22Rv1 (cell line): ENCODE results near the gene RASA3.

ENCODE experiments used
- CTCF ChIP-seq: fragments of 450-650 bp; IDR thresholded peaks from 2 replicates; pipeline ENCODE4 v1.5.1; 2017; ENCODE audit warnings: mild to moderate bottlenecking
- ZFX ChIP-seq: fragments of 450-650 bp; IDR thresholded peaks from 2 replicates; pipeline ENCODE4 v1.6.1; 2017; ENCODE audit warnings: antibody characterized with exemption, borderline replicate concordance

- TF ChIP-seq CTCF: no peak
- TF ChIP-seq ZFX: no peak
Observed at GRCh38 chr13:114123448-114123847, 9.0 kb downstream of the RASA3 start.
